H1 (cell line): ENCODE measurements around the gene GPR150. TPM values are rescaled to one million over a fixed set of nuclear protein-coding genes. Genes with fewer than 3 reads are reported as not detected.

Experiments
- CTCF ChIA-PET: fragments of 300-600 bp; sonication (Branson Sonifier 250); formaldehyde crosslinking; loops from one replicate; lab custom pipeline; 2021; ENCODE audit not compliant: partially characterized antibody; lab: Charles Lee
- POLR2A ChIA-PET: fragments of 300-600 bp; sonication (Branson Sonifier 250); formaldehyde crosslinking; loops from one replicate; lab custom pipeline; 2021; ENCODE audit warnings: inconsistent platforms; ENCODE audit not compliant: partially characterized antibody; lab: Charles Lee
- DNase-seq, 2 experiments: peaks; one replicate each; pipeline versions ENCODE4 v3.0.0 to v3.0.0-alpha.2; 2010 to 2022; ENCODE audit warnings: low spot score in 2 of 2, low read depth in 1 of 2, mixed read lengths in 1 of 2
- FAIRE-seq: peaks from 2 replicates; lab custom pipeline; 2011; peaks lifted over from hg19 to GRCh38; lab: Jason Lieb, UNC
- H2AFZ ChIP-seq: 2 replicates; pipeline ENCODE4 v1.8.1; 2012; ENCODE audit warnings: low read length, inconsistent platforms
- H2AK5ac ChIP-seq: 2 replicates; pipeline ENCODE4 v1.6.1; 2013; ENCODE audit warnings: low read depth, low read length
- H2BK120ac ChIP-seq: replicated peaks from 2 replicates; pipeline ENCODE3; 2013; ENCODE audit warnings: low read depth, low read length, inconsistent platforms
- H2BK12ac ChIP-seq: 2 replicates; pipeline ENCODE4 v1.6.1; 2013; ENCODE audit warnings: low read depth, low read length
- H2BK15ac ChIP-seq: 2 replicates; pipeline ENCODE4 v1.6.1; 2013; ENCODE audit warnings: low read length
- H2BK20ac ChIP-seq: 2 replicates; pipeline ENCODE4 v1.6.1; 2013; ENCODE audit warnings: low read length
- H2BK5ac ChIP-seq: 2 replicates; pipeline ENCODE4 v1.6.1; 2013; ENCODE audit warnings: low read depth, low read length
- H3K14ac ChIP-seq: 2 replicates; pipeline ENCODE4 v1.6.1; 2013; ENCODE audit warnings: inconsistent platforms; ENCODE audit not compliant: insufficient read length
- H3K18ac ChIP-seq: 2 replicates; pipeline ENCODE4 v1.6.1; 2013; ENCODE audit warnings: low read length; ENCODE audit errors: extremely low read depth
- H3K23ac ChIP-seq: 2 replicates; pipeline ENCODE4 v1.6.1; 2013; ENCODE audit warnings: inconsistent platforms; ENCODE audit not compliant: insufficient read length
- H3K23me2 ChIP-seq: 2 replicates; pipeline ENCODE4 v1.6.1; 2013; ENCODE audit warnings: low read depth, low read length
- H3K27ac ChIP-seq: 2 replicates; pipeline ENCODE4 v1.6.1; 2011; ENCODE audit warnings: low read depth, low read length, inconsistent platforms
- H3K27me3 ChIP-seq, 4 experiments: replicated peaks in 1 of 4; 1 replicate in 1 of 4; 2 replicates in 3 of 4; pipeline versions ENCODE4 v1.6.1 to v1.8.1; 2011 to 2013; ENCODE audit warnings: low read length in 3 of 4, mild to moderate bottlenecking in 3 of 4, inconsistent platforms in 2 of 4, mixed read lengths in 2 of 4, moderate library complexity in 1 of 4; ENCODE audit not compliant: control insufficient read depth in 3 of 4, insufficient read depth in 3 of 4; ENCODE audit errors: extremely low read depth in 1 of 4
- H3K36me3 ChIP-seq, 4 experiments: 2 replicates each; pipeline versions ENCODE4 v1.6.1 to v1.8.1; 2011 to 2013; ENCODE audit warnings: mild to moderate bottlenecking in 4 of 4, low read length in 3 of 4, moderate library complexity in 2 of 4, control low read depth in 1 of 4, inconsistent platforms in 1 of 4; ENCODE audit not compliant: insufficient read depth in 4 of 4, control insufficient read depth in 2 of 4
- H3K4ac ChIP-seq: replicated peaks from 2 replicates; pipeline ENCODE3; 2013; ENCODE audit warnings: low read length, low read depth, mixed read lengths, inconsistent platforms; ENCODE audit not compliant: insufficient read length
- H3K4me1 ChIP-seq, 4 experiments: replicated peaks in 1 of 4; 1 replicate in 1 of 4; 2 replicates in 3 of 4; pipeline versions ENCODE4 v1.6.1 to v1.8.1; 2011 to 2013; ENCODE audit warnings: low read length in 3 of 4, inconsistent platforms in 2 of 4, mixed read lengths in 1 of 4; ENCODE audit not compliant: insufficient read depth in 4 of 4, control insufficient read depth in 3 of 4
- H3K4me2 ChIP-seq, 2 experiments: 2 replicates each; pipeline versions ENCODE4 v1.6.1 to v1.8.1; 2011 to 2013; ENCODE audit warnings: low read depth in 2 of 2, low read length in 2 of 2, control low read depth in 1 of 2, inconsistent platforms in 1 of 2, mild to moderate bottlenecking in 1 of 2; ENCODE audit not compliant: insufficient read depth in 1 of 2
- H3K4me3 ChIP-seq, 4 experiments: fragments of 200-600, 300-600 bp in 1 of 4; sonication (generic), shearing (Covaris generic), sonication (Bioruptor Twin) in 1 of 4; 2 replicates each; pipeline versions ENCODE4 v1.5.1 to v1.8.1; 2011 to 2016; ENCODE audit warnings: low read length in 4 of 4, low read depth in 3 of 4, control low read depth in 2 of 4, inconsistent platforms in 2 of 4, mild to moderate bottlenecking in 2 of 4, mixed read lengths in 1 of 4, moderate library complexity in 1 of 4; ENCODE audit not compliant: insufficient read depth in 2 of 4; ENCODE audit errors: extremely low read depth in 1 of 4
- H3K56ac ChIP-seq: replicated peaks from 2 replicates; pipeline ENCODE3; 2013; ENCODE audit warnings: low read depth, mild to moderate bottlenecking, mixed read lengths, low read length, inconsistent platforms; ENCODE audit not compliant: insufficient read length
- H3K79me1 ChIP-seq: 2 replicates; pipeline ENCODE4 v1.6.1; 2013; ENCODE audit warnings: low read depth, low read length, control low read depth
- H3K79me2 ChIP-seq, 2 experiments: 2 replicates each; pipeline versions ENCODE4 v1.6.1 to v1.8.1; 2012 to 2013; ENCODE audit warnings: low read length in 2 of 2, mild to moderate bottlenecking in 2 of 2, inconsistent platforms in 1 of 2; ENCODE audit not compliant: insufficient read depth in 2 of 2, control insufficient read depth in 1 of 2
- H3K9ac ChIP-seq, 4 experiments: replicated peaks in 1 of 4; 1 replicate in 1 of 4; 2 replicates in 3 of 4; pipeline versions ENCODE4 v1.6.1 to v1.8.1; 2011 to 2013; ENCODE audit warnings: low read depth in 3 of 4, low read length in 3 of 4, control low read depth in 2 of 4, mild to moderate bottlenecking in 2 of 4, moderate library complexity in 2 of 4, inconsistent platforms in 1 of 4; ENCODE audit errors: extremely low read depth in 1 of 4
- H3K9me3 ChIP-seq, 2 experiments: 2 replicates each; pipeline versions ENCODE4 v1.6.1 to v1.8.1; 2012 to 2013; ENCODE audit warnings: mild to moderate bottlenecking in 2 of 2, moderate library complexity in 2 of 2, control low read depth in 1 of 2, inconsistent platforms in 1 of 2, low read depth in 1 of 2, low read length in 1 of 2, mixed read lengths in 1 of 2; ENCODE audit not compliant: insufficient read depth in 2 of 2
- H4K20me1 ChIP-seq, 2 experiments: replicated peaks in 1 of 2; 2 replicates each; pipeline versions ENCODE3 to v1.8.1; 2011 to 2013; ENCODE audit warnings: inconsistent platforms in 2 of 2, low read length in 2 of 2, mild to moderate bottlenecking in 1 of 2; ENCODE audit not compliant: insufficient read depth in 2 of 2, control insufficient read depth in 1 of 2
- H4K5ac ChIP-seq: 2 replicates; pipeline ENCODE4 v1.6.1; 2013; ENCODE audit warnings: low read length, low read depth, mixed read lengths, inconsistent platforms; ENCODE audit not compliant: insufficient read length
- H4K8ac ChIP-seq: 2 replicates; pipeline ENCODE4 v1.8.0; 2013; ENCODE audit warnings: mild to moderate bottlenecking, moderate library complexity, low read length, inconsistent platforms; ENCODE audit not compliant: insufficient read depth; ENCODE audit errors: extremely low read depth
- H4K91ac ChIP-seq: replicated peaks from 2 replicates; pipeline ENCODE3; 2013; ENCODE audit warnings: low read length, mixed read lengths, inconsistent platforms; ENCODE audit not compliant: insufficient read length
- ATF2 ChIP-seq: IDR thresholded peaks from 2 replicates; pipeline ENCODE4 v1.6.1; 2012; ENCODE audit warnings: low read length, inconsistent platforms
- WGBS, 2 experiments: shearing (Covaris generic) in 1 of 2; methylation state at CpG; one replicate each; pipeline versions ENCODE4 v1.1.6 to v1.1.7; 2013 to 2015; ENCODE audit warnings: low lambda C conversion rate in 2 of 2, mixed read lengths in 2 of 2, inconsistent platforms in 1 of 2, low coverage in 1 of 2, missing lambda C conversion rate in 1 of 2; ENCODE audit not compliant: insufficient replicate concordance in 2 of 2, insufficient coverage in 1 of 2, insufficient read length in 1 of 2; ENCODE audit errors: extremely low coverage in 1 of 2, missing lambda C conversion rate in 1 of 2; 5-methylcytosine and 5-hydroxymethylcytosine counted together
- polyA plus RNA-seq, 7 experiments: library from polyadenylated mRNA; depleted of rRNA in 3 of 7; stranded (reverse) in 5 of 7; unstranded in 2 of 7; fragments of >200 nt in 5 of 7; fragments of 200-250 nt in 2 of 7; gene quantifications; 1 replicate in 5 of 7; 2 replicates in 1 of 7; 4 replicates in 1 of 7; pipeline versions ENCODE4 v1.2.1 to v1.2.3, GENCODE V29; 2011 to 2013; ENCODE audit warnings: missing spikeins in 2 of 7, mixed read lengths in 2 of 7
- total RNA-seq: library from RNA; stranded (reverse); fragmentation: NEBNext Ultra II Directional; extraction: Animal tissue kit (Norgen Biotek cat#: 25700); gene quantifications from 2 replicates; pipeline ENCODE4 v1.2.1, GENCODE V29; 2021

GPR150 gene
- total and polyA plus RNA-seq, 2 of the 8 experiments (the other 6 are each of a cell fraction or from before 2014, with no cell fraction given): 0.14 TPM; not detected in 1

- Histone ChIP-seq H3K36me3 (no peaks in the 10 kb centered on the region), H3K79me2 (no peaks in the 10 kb centered on the region), H2BK12ac (no peak overlapping the region), H2AFZ (no peak overlapping the region), H3K9me3 (no peaks in the 10 kb centered on the region), H2BK5ac (no peak overlapping the region), H2BK15ac (no peak overlapping the region), H4K20me1 (no peaks in the 10 kb centered on the region), H2BK20ac (no peak overlapping the region), H3K18ac (no peak overlapping the region), H3K27me3 (no peaks in the 10 kb centered on the region), H3K79me1 (no peaks in the 10 kb centered on the region), H4K5ac (no peak overlapping the region), H3K9ac (no peak overlapping the region), H4K91ac (no peak overlapping the region), H3K23me2 (no peaks in the 10 kb centered on the region), H3K4me2 (no peak overlapping the region), H3K4me3 (no peak overlapping the region), H3K56ac (no peak overlapping the region), H3K4me1 (no peaks in the 10 kb centered on the region), H3K27ac (no peak overlapping the region), H3K14ac (no peak overlapping the region), H2AK5ac (no peak overlapping the region), H3K23ac (no peak overlapping the region), H3K4ac (no peak overlapping the region), H4K8ac (no peak overlapping the region), H2BK120ac (no peak overlapping the region)
- FAIRE-seq (no peak), DNase-seq (no peak)
- ChIA-PET CTCF (no interaction called here), POLR2A (no interaction called here)
- 89% methylated on average over 5 of the region's 5 CpGs; no CpG with 5 or more reads in 1 of the 2 experiments for WGBS, 2 experiments
- TF ChIP-seq ATF2: no peak
Measured at GRCh38 chr5:95591490-95591901, 28.4 kb upstream of the GPR150 start.
